NCI-H128 (cell line): ENCODE data around the gene RIN1.
A peak's percentile ranks its signal among the peaks of the same experiment; 100 is the strongest.

ENCODE experiments used
- DNase-seq: peaks from one replicate; lab custom pipeline; 2025; ENCODE audit not compliant: unreplicated experiment; lab: John Stamatoyannopoulos, UW

The RIN1 gene

DNA sequence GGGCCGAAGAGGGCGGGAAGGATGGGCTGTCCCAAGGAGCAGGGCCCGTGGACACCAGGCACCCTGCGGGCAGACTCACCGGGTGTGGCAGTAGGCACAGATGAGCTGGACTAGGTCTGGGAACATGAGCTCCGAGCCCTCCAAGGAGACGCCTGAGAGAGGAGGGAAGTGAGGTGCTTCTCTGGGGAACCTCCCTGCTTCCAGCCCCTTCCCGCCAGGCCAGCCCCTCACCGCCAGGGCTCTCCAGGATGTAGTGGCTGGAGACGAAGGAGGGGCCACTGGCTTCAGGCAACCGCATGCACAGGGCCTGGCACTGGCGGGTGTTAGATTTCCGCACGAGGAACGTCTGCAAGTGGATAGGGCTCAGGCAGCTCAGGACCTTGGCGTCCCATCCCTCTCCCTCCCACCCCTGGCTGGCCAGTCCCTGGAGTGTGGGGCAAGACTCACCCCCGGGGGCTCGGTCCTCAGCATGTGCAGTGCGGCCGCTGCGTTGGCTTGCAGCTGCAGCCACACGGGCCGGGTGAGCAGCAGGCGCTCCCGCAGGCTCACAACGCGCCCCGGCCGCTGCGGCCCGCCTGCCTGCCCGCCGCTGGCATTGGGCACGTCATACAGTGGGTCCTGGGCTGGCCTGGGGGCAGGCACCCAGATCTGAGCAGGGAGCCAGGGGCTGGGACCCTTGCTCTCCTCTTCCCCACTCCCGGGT is 552 bp downstream of the RIN1 start:
- no peak for DNase-seq

DNA sequence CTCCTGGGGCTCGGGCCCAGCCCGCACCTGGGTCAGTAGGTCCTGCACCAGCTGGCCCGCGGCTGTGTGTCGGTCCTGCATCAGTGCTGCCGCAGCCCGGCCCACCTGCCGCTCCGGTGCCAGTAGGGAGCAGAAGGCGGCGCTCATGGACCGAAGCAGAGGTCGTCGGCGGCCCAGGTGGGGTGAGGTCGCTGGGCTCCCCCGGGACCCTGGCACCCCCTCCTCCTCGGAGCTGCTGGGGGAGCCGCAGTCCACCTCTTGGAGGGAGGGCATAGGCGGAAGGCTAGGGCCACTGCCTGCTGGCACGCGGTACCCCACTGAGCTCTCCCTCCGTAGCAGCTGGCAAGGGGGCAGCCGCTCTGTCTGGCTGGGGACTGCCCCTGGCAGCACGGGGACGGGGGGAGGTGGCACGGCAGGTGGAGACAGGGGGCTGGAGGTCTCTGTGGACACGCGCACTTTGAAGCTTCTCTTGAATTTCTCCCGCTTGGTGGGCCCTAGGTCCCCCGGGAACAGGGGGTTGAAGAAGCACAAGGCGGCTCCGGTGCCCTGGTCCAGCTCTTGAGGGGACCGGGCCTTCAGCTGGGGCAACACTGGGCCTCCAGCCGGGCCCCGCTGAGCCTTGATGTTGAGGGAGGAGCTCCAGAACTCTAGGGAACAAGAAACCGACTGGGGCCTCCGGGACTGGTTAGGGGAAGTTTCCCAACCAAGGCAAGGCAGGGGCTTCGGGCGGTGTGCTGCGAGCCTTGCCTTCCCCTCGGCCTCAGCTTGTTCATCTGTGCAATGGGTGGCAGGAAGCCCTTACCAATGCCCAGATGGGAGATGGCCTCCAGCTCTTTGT is 1.4 kb downstream of the RIN1 start:
- no peak for DNase-seq

DNA sequence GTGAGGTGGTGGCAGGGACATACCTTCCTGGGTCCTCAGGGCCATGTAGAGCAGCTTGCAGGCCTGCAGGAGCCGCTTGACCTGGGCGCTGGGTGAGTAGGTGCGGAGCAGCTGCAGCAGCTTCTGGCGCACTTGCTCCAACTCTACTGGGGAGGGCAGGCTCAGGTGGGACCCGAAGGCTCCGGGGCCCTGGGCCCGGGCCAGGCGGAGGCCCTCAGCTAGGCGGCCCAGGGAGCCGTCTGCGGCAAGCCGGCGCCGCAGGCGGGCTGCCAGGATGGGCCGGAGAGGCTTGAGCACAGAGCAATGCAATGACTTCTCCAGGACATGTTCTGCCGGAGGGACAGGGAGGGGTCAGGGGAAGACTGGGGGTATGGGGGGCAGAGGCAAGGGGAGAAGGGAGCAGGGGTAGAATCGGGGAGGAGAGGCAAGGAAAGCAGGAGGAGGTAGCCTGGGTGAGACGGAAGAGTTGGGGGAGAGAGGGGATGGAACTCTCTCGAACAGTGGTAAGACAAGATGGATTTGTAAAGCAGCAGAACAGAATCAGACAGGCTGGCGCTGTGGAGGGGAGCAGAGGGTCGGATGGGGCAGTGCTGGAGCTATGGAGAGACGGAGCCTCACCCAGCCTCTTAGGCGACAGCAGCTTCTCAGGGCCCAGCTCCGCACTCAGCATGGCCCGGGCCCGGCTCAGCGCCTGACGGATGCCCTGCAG is 2.2 kb downstream of the RIN1 start:
- no peak for DNase-seq

- DNase-seq = no peak
These were observed 2.9 kb downstream of the RIN1 start for GRCh38 chr11:66333220-66333877.

- DNase-seq = no peak
These were observed 3.6 kb downstream of the RIN1 start for GRCh38 chr11:66332371-66333219.

DNA sequence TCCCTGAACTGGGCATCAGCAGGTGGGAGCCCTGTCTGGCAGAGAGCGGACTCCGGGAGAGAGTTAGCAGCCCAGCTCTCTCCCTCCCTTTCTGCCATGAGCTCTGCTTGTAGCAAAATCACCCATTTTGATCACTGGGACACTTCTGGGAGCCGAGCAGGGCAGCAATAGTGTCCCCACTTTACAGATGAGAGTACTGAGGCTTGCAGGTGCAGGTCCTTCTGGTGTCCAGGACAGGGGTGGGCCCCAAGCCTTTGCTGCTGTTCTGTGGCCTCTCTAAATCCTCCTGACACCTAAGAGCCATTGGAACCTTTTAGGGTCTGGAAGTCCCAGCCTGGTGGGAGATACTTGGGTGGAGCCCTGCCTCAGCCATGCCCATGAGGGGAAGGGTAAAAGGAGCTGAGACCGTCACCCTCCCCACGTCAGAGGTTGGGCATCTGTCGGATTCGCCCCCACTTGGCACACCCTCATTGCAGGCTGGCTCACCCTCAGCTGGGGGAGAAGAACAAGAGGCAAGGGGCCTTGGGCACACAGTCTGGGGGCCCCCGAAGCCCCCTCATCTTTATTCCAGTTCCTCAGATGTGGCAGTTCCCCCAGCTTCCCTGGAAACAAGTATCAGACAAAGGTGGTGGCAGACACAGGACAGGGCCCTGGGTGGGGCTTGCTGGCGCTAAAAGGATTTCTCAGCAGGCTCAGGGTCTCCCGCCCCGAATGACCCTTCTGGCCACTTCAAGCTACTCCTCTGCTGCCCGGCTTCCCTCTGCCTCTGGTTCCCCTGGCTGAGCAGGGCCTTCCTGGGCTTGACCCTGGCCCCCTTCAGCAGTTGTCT is 4.5 kb downstream of the RIN1 start:
- DNase-seq = no peak

DNA sequence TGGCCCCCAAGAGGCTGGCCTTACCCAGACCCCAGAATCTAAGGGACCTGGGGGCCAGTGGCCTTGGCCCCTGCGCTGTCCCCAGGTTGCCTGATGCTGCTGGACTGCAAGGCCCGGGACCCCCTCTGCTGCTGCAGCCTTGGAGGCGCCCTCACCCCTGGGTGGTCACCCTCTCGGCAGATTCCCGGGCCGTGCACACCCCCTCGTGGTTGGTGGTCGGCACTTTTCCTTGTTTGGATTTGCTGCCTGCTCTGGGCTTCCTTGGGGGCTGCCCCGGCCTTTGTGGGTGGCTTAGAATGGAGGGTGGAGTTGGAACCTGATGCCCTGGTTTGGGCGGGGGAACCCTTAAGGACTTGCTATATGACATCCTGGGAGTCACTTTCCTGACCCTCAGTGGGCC is 5.3 kb downstream of the RIN1 start:
- no peak for DNase-seq

GRCh38 chr11:66329165-66329673 is 7.0 kb downstream of the RIN1 start:
- DNase-seq = no peak

- DNase-seq = peak; percentile 35
These were observed 7.7 kb downstream of the RIN1 start for GRCh38 chr11:66328302-66329144.

DNA sequence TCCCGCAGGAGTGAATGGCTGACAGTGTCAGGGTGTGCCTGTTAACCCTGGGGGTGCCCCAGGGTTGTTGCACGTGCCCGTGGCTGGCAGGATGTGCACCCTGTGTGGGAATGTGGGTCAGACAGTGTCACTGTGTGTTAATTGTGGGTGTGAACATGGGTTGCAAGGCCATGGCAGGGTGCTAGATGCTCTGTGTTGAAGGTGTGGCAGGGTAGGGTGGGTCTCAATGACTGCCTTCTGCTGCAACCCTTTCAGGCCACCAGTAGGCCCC is 8.3 kb downstream of the RIN1 start:
- DNase-seq = no peak

- no peak for DNase-seq
These were observed 8.8 kb downstream of the RIN1 start for GRCh38 chr11:66327171-66328030.

GRCh38 chr11:66326261-66327111 is 9.7 kb downstream of the RIN1 start:
- DNase-seq = no peak

GRCh38 chr11:66325263-66325671 is 11.0 kb downstream of the RIN1 start:
- no peak for DNase-seq

GRCh38 chr11:66324664-66325063 is 11.6 kb downstream of the RIN1 start:
- no peak for DNase-seq

- DNase-seq = no peak
These were observed 12.6 kb downstream of the RIN1 start for GRCh38 chr11:66323684-66324083.

- no peak for DNase-seq
These were observed 13.4 kb downstream of the RIN1 start for GRCh38 chr11:66322732-66323427.
